Measurements from ENCODE around the gene SLC12A4.

DNA sequence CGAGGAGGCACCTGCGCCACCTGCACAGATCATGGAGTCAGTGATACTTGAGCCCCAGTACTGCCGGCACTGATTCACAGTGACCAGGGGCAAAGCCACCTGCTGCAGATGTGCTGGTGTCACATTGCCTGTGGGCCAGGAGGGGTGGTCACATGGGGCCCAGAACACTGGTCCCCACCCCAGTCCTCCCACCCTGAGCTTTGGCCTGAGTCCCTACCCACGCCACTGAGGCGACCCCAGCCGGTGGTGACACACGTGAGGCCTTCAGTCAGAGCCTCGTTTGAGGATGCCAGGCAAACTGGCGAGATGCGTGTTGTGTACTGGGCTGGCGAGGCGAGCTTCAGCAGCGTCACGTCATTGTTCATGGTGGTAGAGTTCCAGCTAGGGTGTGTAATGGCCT lies 38.2 kb downstream of the SLC12A4 start:
- TF ChIP-seq POLR2AphosphoS5 (IDR thresholded peaks at IDR 0.05; ENCODE audit: low read depth, low read length): no peak
- no peak for TF ChIP-seq POLR2A (IDR thresholded peaks at IDR 0.05; ENCODE audit: low read depth, low read length)
